Skin epidermis (tissue), 12 donors: ENCODE measurements around the gene RASSF10.
"Not testable (repeated sequence)": the region's sequence is repeated elsewhere in the genome, so short reads cannot be mapped to it uniquely, and the experiment has no call there.

Experiments
- H3K27ac ChIP-seq, 21 experiments: fragments of 200-600 bp; sonication (generic) in 11 of 21; one replicate each; pipeline ENCODE4 v1.5.0; 2020; ENCODE audit warnings: mild to moderate bottlenecking in 3 of 21, inconsistent platforms in 2 of 21, moderate library complexity in 2 of 21
- H3K4me3 ChIP-seq, 7 experiments: fragments of 200-600 bp; sonication (generic) in 2 of 7; one replicate each; pipeline ENCODE4 v1.5.0; 2020; ENCODE audit warnings: inconsistent platforms in 2 of 7, mild to moderate bottlenecking in 2 of 7, moderate library complexity in 1 of 7

The RASSF10 gene

DNA sequence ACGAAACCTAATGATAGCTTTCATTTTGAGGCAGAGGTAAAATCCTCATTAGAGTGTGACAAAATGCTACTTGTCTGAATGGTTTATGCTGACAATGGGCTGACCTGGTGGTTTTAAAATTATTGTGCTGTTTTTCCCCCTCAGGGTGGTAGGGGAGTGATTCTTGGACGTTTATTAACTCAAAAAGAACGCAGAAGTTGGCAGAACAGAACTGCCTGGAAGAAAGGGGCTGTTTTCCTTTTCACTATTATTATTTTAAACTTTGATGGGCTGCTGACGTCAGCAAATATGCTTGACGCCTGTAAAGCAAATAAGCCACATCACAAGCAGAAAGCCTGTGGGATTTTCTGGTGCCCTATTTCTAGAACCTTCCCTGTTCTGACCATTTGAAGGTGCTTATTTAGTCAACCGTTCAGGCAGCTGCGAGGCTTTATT lies 4.0 kb downstream of the RASSF10 start:
- Histone ChIP-seq H3K4me3 (no peak overlapping the region), H3K27ac (no peak overlapping the region)

DNA sequence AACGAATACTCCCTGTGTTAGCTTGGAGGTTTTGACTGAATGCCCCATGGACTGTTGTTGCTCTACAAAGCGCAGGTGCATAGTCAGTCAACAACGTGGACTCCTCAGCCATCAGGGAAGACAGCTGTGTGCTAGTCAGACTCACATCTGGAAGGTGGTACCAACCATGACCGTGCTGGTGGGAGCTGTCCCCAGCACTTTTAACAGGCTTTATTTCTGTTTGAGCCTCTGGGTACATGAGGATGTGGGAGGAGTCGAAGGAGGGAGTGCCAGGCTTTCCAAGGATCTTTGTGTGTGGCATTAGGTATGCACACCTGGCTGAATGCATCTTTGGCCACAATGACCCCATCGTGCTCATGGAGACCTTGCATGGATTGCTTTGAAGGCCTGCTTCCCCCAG lies 6.6 kb downstream of the RASSF10 start:
- H3K4me3 ChIP-seq, result no peak overlapping the region
- no peak overlapping the region for H3K27ac ChIP-seq

DNA sequence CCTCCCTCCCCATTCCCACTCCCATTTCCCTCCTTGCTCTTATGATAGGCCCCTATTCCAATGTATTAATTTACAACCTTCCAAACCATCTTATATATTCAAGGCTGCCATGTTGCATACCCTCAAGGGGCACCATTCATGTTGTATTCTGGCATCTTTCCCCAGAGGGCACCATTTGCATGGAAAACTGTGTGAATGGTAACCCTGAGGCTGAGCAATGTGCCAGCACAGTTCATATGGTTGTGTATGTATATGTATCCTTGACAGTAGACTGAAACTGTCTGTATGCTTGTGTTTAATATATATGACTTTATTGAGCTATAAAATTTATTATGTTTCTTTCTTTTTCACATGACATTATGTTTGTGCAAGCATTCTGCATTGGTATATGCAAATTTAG lies 7.3 kb downstream of the RASSF10 start:
- H3K4me3 ChIP-seq, result no peak overlapping the region
- H3K27ac ChIP-seq, result no peak overlapping the region

DNA sequence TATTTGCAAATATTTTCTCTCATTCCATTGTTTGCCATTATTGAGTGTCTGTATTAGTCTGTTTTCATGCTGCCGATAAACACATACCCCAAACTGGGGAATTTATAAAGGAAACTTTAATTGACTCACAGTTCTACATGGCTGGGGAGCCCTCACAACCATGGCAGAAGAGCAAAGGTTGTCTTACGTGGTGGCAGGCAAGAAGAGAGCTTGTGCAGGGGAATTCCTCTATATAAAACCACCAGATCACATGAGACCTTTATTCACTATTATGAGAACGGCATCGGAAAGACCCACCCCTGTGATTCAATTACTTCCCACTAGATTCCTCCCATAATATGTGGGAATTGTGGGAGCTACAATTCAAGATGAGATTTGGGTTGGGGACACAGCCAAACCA lies 10.2 kb downstream of the RASSF10 start:
- no peak overlapping the region for H3K4me3 ChIP-seq
- H3K27ac ChIP-seq, result no peak overlapping the region

DNA sequence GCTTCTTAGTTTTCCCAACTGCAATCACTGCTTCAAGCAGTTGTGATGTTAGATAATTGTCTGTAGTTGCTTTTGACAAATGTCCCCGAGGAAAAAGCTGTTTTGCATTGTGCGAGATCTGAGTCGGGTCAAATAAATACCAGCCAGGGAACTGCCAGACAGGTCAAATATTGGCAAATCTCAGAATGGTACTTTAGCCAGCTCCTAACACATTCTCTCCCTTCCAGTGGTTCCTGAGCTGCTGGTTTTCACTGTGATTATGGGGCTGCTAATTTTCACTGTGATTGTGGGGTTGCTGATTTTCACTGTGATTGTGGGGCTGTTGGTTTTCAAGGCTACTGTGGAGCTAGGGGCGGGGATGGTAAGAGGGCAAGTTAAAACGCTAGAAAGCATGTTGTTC lies 14.3 kb downstream of the RASSF10 start:
- H3K4me3 ChIP-seq, result no peak overlapping the region

DNA sequence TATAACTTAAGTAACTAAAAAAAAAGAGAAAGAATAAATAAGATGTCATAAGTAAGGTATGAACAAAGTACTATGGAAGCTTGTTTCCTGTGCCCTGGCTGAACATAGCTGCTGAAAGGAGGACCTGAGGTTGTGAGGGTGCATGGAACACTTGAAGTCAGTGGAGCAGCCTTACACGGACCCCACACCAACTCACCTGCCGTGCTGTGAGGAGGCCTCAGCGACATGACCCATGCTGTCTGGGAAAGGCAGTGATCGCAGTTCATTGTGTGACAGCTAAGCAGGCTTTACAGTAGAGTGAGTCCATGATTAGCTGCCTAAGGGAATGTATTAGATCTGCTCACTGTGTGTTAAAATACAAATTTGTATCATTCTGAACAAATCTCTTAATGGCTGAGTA lies 17.6 kb downstream of the RASSF10 start:
- Histone ChIP-seq H3K4me3 (no peak overlapping the region), H3K27ac (no peak overlapping the region)

More for the DNA sequence above, 14.3 kb downstream of the RASSF10 start:
- H3K27ac ChIP-seq, result no peak overlapping the region

DNA sequence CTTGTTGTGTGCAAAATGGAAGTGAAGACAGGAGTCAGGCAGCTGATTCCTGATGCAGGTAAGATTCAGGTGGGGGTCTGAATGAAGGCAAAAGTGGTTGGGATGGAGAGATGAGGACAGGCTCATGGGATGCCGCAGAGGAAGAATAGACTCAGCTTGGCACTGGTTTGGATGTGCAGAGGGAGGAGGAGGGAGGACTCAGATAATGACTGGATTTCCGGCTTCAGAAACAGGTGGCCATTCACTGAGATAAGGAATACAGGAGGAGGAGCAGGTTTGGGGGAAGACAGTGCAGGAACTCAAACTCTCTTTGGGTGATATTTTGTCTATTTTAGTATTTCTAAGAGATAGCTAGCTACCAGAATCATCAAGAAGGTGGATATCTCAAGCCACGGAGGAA lies 19.2 kb downstream of the RASSF10 start:
- Histone ChIP-seq H3K27ac (no peak overlapping the region), H3K4me3 (no peak overlapping the region)

DNA sequence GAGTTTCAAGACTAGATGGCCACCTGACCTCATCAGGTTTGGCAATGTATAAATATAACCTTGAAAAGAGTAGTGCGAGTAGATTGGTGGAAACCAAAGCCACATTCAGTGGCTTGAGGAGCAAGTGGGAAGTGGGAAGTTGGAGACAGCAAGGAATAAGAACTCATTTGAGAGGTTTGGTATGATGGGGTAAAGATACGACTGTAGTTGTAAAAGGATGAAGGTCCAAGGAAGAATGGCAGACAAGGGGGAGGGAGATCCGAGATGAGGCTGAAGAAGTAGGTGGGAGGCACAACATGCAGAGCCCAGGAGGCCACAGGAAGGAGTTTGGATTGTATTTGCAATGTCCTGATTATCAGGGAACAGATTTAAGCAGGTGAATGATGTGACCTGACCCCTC lies 20.8 kb downstream of the RASSF10 start:
- Histone ChIP-seq H3K4me3 (no peak overlapping the region), H3K27ac (no peak overlapping the region)

DNA sequence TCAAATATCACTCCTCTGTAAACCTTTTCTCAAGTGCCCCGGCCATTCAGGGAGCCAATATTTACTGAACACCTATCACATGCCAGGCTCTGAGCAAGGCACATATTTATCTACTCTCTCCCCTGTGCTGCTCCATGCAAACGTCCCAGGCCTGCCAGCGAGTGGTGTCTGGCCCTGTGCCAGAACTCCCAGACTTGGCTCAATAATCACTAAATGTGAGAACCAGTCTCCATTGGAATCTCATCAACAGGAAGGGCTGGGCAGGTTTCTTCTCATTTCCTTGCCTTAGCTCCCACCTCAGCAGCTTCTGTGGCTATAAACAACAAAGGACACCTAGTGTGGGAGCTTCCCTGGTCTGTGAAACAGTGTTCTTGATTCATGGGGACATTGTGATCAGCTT lies 21.7 kb downstream of the RASSF10 start:
- no peak overlapping the region for H3K4me3 ChIP-seq
- H3K27ac ChIP-seq, result peak overlapping the region in 3 of 21 experiments; percentile 18 to 46 (median 37)

DNA sequence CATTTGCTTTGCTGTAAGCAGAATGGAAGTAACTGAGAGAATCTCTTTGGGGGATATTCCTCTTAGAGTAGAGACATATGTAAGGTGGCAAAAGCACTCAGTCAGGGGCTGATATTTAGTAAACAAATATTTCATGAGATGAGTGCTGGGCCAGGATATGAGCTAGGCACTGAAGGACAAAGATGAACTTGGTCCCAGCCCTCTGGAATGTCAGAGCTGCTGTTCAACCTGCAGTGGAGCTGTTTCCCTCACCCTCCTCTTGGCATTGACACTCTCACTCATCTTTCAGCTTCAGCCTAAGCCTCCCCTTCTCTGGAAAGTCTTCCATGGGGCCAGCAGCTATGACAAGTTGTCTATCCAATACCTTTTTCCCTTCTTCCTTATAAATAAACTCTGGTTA lies 22.2 kb downstream of the RASSF10 start:
- H3K4me3 ChIP-seq, result no peak overlapping the region
- peak overlapping the region in 4 of 21 experiments; percentile 18 to 46 (median 28) for H3K27ac ChIP-seq

DNA sequence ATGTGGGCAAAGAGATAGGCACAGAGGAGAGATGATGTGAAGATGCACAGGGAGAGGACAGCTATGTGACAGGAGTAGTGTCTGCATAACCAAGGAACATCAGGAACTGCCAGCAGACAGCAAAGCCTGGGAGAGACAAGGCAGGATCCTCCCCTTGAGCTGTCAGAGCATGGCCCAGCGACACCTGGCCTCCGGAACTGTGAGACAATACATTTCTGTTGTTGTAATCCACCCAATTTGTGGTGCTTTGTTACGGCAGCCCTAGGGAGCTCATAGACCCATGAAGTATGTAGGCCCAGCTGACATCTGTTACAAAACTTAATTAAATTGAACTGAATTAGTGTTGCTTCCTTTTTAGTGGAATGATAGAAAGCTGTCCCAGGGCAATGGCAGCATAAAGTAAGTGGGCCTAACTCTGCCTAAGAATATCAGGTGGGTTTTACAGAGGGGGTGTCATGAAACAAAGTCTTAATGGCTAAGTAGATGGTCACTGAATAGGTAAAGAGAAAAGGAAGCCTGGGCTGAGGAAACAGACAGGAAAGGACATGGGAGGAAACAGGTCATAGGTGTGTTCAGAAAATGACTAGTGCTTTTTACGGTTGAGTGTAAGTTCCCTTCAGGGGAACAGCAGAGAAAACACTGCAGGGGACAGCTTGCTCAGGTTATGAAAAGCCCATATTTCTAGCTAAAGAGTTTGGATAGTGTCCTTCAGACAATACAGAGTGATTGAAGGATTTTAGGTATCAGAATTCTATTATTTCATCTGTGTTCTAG lies 24.8 kb downstream of the RASSF10 start:
- H3K27ac ChIP-seq, result peak overlapping the region in 1 of 21 experiments; percentile 38

DNA sequence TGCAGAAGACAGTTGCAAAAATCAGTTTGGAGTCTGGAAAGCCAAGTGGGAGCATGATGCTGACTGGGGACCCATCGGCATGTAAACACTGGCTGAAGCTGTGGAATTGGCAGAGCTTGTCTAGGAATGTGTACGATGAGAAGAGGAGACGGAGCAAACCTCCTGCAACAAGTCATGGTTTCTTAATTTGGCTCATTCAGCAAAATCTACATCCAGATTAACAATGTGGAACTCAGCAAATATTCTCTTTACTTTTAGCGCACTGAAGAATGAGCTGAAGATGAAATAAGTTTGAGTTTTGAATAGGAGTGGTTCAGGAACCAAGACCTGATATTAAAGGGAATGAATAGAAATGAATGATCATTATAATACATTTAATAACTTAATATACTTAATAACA lies 26.6 kb downstream of the RASSF10 start:
- Histone ChIP-seq H3K27ac (no peak overlapping the region), H3K4me3 (no peak overlapping the region)

More for the DNA sequence above, 24.8 kb downstream of the RASSF10 start:
- H3K4me3 ChIP-seq, result no peak overlapping the region

DNA sequence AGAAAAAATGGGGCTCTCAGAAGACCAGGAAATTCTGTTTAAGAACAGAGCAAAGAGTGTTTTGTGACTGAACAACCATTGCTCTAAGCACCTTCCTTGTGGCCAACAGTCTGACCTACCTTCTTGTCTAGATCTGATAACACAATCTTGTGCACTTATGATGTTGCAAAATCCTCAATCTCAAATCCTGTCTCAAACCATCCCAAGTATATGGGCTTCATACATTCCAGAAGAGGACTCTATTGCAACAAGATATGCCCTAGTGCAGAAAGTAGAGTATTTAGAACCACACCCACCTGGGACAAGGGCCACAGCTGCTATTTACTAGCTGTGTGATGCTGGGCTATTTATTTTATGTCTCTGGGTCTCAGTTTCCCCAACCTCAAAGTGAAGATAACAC lies 27.1 kb downstream of the RASSF10 start:
- Histone ChIP-seq H3K27ac (no peak overlapping the region), H3K4me3 (no peak overlapping the region)

DNA sequence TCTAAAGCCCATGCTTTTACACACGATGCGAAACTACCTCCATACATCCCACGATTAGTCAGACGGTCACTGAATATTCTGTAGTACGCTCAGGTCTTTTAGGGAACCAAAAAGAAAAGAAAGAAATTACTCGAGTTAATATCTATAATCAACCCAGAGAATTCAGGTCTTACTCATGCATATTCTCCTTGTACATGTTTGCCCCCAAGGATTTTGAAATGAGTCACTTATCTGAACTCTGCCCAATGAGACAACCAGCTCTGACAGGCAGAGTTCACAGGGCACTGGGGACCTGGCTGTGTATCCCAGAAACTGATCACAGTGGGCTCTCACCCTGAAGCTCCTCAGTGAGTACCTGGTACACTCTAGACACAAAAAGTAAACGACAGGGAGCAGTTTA lies 29.2 kb downstream of the RASSF10 start:
- Histone ChIP-seq H3K27ac (no peak overlapping the region), H3K4me3 (no peak overlapping the region)

DNA sequence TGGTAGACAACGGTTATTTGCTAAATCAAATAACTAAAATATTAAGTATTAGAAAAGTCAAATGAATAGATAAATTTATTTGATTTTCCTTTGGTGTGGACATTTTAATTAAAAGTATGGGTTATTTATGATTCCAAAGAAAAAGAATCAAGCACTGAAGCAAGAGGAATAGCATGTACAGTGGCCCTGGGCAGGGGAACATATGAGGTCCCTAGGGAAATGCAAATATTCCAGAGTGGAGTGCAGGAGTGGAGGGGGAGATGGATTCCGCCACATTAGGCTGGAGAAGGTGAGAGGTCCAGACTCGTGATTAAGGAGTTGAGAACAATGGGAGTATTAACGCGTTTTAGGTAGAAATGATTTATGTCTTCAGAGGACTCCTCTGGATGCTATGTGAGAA lies 30.0 kb downstream of the RASSF10 start:
- Histone ChIP-seq H3K4me3 (no peak overlapping the region), H3K27ac (no peak overlapping the region)

DNA sequence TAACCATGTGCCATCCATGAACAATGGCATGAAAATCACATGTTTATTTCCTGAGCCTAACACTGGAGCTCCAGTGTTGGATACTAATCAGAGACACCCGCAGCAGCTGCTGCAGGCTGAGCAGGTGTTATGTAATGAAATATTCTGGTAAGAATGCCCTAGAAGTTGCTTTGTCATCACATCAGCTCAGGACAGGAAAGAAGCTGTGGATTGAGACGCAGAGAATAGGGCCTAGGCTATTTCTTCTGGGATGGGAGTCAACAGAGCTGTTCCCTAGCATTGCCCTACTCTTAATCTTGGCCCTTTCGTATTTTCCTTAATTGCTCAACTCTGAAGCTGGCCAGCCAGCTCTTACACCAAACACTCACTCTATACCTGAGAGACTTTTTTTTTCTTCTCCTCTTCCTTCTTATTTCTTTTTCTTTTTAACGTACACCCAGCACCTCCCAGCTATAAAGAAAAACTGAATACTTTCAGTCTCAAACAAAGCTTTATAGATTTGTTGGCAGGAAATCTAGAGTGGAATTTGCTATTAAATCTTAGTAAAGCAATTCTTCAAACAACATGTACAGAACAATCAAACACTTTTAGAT lies 31.9 kb downstream of the RASSF10 start:
- peak overlapping the region in 1 of 21 experiments; percentile 31 for H3K27ac ChIP-seq
- no peak overlapping the region for H3K4me3 ChIP-seq

DNA sequence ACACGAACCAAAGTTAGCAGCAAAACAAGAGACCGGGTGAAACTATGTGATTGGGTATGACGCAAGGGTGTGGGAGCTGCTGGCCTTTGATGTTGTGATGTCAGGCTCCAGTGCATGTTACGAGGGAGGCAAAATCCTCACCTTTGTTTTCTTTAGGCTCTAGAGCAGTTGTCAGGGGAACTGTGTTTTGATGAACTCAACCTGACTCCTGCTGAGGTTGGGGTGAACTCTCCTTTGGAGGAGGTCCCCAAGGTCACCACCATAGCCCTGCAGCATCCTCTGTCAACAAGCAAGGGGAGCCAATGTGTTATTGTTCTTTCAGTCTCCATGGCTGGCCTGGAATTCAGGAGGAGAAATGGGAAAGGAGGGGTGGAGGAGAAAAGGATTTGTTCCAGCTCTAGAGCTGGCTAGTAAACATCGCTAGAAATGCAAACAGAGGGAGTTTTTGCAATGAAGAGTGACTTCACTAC lies 33.8 kb downstream of the RASSF10 start:
- no peak overlapping the region for H3K4me3 ChIP-seq
- H3K27ac ChIP-seq, result no peak overlapping the region

DNA sequence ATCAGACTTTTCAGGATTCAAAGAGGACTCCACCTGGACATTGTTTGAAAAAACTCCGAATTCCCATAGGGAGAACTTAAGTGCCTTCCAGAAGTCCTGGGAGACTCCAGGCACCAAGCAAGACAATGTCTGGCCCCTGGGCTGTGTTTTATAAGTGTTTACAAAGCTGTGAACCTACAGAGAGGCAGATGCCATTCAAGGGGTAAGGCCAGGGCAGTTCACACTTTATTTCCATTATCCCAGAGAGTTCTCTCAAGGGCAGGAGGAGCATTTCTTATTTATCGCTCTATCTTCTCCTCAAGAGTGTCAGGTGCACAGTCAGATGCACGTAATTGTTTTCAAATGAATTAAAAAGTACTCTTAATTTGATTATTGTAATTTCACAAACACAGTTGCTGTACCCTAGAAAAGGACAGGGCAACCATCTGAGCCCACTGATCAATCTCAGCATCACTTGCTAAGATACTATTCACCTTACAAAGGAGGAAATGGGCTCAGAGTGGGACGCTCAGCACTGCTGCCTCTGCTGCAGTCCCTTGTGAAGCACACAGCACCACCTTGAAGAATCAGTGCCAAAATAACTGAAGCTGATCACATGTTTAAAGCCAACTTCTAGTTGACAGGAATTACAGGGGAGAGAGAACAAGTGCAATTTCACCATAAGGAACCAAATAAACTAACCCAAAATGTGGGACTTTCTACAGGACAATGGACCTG lies 35.0 kb downstream of the RASSF10 start:
- H3K27ac ChIP-seq, result no peak overlapping the region

DNA sequence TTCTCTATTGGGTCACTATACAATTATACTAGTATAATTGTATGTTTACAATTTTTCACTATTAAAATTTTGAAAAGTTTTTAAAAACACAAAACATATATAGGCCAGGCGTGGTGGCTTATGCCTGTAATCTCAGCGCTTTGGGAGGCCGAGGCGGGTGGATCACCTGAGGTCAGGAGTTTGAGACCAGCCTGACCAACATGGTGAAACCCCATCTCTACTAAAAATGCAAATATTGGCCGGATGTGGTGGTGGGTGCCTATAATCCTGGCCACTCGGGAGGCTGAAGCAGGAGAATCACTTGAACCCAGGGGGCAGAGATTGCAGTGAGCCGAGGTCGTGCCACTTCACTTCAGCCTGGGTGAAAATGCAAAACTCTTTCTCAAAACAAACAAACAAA lies 36.0 kb downstream of the RASSF10 start:
- H3K27ac ChIP-seq, H3K4me3 ChIP-seq: not testable (repeated sequence)

More for the DNA sequence above, 35.0 kb downstream of the RASSF10 start:
- H3K4me3 ChIP-seq, result no peak overlapping the region

DNA sequence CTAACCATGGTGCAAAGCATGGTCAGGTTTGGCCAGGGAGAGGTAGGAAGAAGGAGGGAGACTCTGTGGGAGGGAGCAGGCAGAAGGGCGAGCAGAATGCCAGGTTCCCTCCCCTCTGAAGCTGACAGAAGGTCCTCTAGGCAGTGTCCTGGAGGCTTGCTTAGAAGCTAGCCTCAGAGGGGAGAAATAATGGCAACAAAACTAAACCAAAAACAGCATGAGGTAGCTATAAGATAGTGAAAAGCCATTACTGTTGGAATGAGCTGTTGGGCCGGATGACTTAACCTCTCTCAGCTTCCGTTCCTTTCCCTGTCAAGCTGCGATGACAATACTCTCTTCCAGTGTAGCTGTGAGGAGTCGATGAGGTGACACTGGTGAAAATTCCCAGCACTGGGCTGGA lies 36.6 kb downstream of the RASSF10 start:
- Histone ChIP-seq H3K27ac (no peak overlapping the region), H3K4me3 (no peak overlapping the region)
